Fibroblast of lung (primary cell): Measurements from ENCODE around the gene GM2A.

Experiments used
- CTCF ChIP-seq, 2 donors: IDR thresholded peaks in 1 of 2; conservative IDR thresholded peaks in 1 of 2; 1 replicate in 1 of 2; 2 replicates in 1 of 2; pipeline ENCODE4 v1.5.1; 2011 to 2012; ENCODE audit warnings: low read length in 2 of 2, control low read depth in 1 of 2, inconsistent platforms in 1 of 2, low read depth in 1 of 2, mild to moderate bottlenecking in 1 of 2
- EZH2 ChIP-seq: IDR thresholded peaks from 2 replicates; pipeline ENCODE4 v1.5.1; 2012; ENCODE audit warnings: low read length, control low read depth, mild to moderate bottlenecking; ENCODE audit errors: missing control alignments

- TF ChIP-seq CTCF (conservative IDR thresholded peaks at IDR 0.05 in 1 of 2, IDR thresholded peaks at IDR 0.05 in 1 of 2; ENCODE audit: low read depth in 1 of 2, low read length in 2 of 2) (no peak), EZH2 (no peak)
These were observed 30.8 kb upstream of the GM2A start for GRCh38 chr5:151222054-151222789.
